GM12873 (cell line): Measurements from ENCODE around the gene LAMTOR4.

Experiments used
- TF ChIP-seq, protein P1 (sequence below): IDR thresholded peaks from 2 replicates; pipeline ENCODE4 v1.5.1; 2012; ENCODE audit warnings: low read depth, mild to moderate bottlenecking, moderate library complexity, low read length, control low read depth; ENCODE audit not compliant: insufficient read depth; ENCODE audit errors: missing control alignments

LAMTOR4 gene

DNA sequence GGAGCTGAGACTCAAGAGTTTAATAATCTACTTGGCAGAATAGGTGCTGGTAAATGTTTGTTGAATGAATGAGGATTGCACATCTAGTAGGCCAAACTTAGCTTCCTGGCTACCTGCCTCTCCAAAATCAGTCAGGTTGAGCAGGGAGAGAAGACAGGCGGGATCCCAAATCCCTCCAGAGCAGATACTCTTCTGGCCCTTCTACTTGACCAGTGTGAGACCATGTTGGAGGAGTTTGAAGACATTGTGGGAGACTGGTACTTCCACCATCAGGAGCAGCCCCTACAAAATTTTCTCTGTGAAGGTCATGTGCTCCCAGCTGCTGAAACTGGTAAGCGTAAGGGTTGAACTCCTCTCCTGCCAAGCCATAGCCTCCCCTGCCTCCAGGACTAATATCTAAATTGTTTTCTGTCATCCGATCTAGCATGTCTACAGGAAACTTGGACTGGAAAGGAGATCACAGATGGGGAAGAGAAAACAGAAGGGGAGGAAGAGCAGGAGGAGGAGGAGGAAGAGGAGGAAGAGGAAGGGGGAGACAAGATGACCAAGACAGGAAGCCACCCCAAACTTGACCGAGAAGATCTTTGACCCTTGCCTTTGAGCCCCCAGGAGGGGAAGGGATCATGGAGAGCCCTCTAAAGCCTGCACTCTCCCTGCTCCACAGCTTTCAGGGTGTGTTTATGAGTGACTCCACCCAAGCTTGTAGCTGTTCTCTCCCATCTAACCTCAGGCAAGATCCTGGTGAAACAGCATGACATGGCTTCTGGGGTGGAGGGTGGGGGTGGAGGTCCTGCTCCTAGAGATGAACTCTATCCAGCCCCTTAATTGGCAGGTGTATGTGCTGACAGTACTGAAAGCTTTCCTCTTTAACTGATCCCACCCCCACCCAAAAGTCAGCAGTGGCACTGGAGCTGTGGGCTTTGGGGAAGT, 24.2 kb upstream of the LAMTOR4 start:
- TF ChIP-seq, protein P1, sequence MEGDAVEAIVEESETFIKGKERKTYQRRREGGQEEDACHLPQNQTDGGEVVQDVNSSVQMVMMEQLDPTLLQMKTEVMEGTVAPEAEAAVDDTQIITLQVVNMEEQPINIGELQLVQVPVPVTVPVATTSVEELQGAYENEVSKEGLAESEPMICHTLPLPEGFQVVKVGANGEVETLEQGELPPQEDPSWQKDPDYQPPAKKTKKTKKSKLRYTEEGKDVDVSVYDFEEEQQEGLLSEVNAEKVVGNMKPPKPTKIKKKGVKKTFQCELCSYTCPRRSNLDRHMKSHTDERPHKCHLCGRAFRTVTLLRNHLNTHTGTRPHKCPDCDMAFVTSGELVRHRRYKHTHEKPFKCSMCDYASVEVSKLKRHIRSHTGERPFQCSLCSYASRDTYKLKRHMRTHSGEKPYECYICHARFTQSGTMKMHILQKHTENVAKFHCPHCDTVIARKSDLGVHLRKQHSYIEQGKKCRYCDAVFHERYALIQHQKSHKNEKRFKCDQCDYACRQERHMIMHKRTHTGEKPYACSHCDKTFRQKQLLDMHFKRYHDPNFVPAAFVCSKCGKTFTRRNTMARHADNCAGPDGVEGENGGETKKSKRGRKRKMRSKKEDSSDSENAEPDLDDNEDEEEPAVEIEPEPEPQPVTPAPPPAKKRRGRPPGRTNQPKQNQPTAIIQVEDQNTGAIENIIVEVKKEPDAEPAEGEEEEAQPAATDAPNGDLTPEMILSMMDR = no peak

DNA sequence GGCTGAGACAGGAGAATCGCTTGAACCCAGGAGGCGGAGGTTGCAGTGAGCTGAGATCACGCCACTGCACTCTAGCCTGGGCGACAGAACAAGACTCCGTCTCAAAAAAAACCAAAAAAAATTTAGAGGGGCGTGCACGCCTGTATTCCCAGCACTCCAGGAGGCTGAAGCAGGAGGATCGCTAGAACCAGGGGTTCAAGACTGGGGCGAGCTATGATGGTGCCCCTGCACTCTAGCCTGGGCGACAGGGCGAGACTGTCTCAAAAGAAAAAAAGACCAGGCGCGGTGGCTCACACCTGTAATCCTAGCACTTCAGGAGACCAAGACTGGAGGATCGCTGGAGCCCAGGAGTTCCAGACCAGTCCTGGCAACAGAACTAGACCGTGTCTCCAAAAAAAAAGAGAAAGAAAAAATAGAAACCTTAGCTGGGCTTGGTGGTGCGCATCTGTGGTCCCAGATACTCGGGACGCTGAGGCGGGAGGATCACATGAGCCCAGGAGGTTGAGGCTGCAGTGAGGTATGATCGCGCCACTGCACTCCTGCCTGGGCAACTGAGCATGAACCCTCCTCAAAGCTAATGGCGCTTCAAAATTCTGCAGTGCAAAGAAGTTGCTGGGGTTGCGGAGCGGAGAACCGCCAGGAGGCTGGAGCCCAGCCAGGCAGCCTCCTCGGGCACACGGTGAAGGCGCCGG, 22.3 kb upstream of the LAMTOR4 start:
- TF ChIP-seq, protein P1 = peak; percentile 15

DNA sequence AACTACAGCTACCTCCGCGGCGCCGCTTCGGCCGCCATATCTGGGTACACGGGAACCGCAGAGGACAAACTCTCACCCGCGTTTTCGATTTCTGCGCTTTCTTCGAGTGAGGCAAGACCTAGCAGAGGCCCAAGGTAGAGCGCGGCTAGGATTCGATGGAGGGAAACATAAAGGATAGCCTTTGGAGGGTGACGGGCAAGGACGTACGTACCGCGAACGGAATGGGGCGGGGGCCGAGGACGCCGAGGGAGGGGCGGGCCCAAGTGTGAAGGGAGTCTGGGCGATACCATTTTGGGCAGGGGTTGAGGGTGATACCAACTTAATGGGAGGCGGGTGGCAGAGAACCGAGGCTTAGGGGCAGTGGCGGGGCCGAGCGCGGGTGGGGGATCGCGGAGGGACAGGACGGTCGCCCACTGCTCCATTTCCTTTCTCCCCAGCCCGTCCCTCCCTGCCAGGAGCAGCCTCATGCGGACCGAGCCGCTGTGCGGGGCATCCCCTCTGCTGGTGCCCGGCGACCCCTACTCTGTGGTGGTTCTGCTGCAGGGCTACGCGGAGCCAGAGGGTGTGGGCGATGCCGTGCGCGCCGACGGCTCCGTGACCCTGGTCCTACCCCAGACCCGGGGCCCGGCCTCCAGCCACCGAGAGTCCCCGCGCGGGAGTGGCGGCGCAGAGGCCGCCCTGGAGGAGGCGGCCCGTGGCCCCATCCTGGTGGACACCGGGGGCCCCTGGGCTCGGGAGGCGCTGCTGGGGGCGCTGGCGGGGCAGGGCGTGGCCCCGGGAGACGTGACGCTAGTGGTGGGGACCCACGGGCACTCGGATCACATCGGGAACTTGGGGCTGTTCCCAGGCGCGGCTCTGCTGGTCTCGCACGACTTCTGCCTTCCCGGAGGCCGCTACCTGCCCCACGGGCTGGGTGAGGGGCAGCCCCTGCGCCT, 21.5 kb upstream of the LAMTOR4 start, which contains the start of gene MBLAC1:
TSS of gene MBLAC1 (plus strand) at position 37 of the 935 bp plus-strand sequence. CDS start at position 466, 429 bp downstream.
- TF ChIP-seq, protein P1 = peak; percentile 7

DNA sequence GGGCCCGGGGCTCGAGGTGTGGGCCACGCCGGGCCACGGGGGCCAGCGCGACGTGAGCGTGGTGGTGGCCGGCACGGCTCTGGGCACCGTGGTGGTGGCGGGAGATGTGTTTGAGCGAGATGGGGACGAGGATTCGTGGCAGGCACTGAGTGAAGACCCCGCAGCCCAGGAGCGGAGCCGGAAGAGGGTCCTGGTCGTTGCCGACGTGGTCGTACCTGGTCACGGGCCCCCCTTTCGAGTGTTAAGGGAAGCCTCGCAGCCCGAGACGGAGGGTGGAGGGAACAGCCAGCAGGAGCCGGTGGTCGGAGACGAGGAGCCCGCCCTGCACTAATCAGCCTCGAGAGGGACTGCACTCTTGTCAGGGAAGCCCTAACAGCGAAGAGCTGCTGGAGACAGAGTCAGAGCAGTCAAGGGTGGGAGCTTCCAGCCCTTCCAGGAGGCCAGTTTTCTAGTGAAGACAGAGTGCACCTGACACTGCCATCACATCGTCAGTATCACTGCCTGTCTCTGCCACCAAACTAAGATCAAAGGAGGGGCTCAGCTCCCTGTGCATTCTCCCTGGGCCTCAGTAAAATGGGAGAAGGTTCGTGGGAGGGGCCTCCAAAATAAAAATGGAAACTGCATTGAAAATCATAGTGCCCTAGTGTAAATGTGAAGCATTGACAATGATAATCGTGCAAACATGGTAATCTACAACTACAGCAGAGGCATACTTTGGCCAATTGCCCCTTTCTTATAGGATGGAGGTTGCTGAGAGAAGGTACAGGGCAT, 20.7 kb upstream of the LAMTOR4 start:
- TF ChIP-seq, protein P1 = peak; percentile 1

DNA sequence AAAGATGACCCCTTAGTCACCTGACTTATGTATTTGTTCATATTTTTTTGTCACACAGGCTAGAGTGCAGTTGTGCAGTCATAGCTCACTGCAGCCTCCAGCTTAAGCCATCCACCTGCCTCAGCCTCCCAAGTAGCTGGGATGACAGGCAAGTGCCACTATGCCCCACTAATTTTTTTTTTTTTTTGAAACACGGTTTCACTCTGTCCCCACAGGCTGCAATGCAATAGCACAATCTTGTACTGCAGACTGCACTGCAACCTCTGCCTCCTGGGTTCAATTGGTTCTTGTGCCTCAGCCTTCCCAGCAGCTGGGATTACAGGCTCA, 20.1 kb upstream of the LAMTOR4 start:
- TF ChIP-seq, protein P1 = no peak

DNA sequence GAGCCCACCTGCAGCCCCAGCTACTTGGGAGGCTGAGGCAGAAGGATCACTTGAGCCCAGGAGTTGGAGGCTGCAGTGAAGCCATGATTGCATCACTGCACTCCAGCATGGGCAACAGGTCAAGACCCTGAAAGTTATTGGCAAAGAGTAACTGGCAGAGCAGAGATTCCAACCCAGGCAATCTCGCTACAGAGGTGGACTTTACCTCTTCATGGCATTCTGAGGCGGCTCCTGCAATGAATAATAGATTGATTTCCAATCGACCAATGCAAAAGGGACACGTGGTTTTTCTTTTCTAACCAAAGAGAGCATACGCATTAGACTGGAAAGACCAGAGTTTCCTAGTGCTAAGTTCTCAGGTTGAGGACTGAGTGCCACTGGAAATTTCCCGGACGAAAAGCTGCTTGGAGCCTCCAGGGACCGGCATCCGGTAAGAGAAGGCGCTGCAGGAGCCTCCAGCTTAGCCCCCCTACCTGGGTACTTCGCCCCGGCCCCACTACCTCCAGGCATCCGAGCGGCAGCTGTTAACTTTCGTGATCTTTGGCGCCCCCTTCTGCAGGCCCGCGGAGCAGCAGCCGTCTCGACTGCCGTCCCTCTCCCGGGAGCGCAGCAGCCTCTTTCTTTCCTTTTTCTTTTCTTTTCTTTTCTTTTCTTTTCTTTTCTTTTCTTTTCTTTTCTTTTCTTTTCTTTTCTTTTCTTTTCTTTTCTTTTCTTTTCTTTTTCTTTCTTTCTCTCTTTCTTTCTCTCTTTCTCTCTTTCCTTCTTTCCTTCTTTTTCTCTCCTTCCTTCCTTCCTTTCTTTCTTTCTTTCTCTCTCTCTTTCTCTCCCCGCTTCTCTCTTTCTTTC, 17.9 kb upstream of the LAMTOR4 start:
- TF ChIP-seq, protein P1 = peak; percentile 81
